Stimulated activated CD4-positive, alpha-beta T cell treated with anti-CD3 and anti-CD28 coated beads, Interleukin-2, amount 100 ng/mL, for 48 hours (primary cell): ENCODE data around the gene ACP1.

Experiments
- DNase-seq, 2 donors: peaks; one replicate each; pipeline ENCODE4 v3.0.0-alpha.2; 2020

Gene ACP1

GRCh38 chr2:256094-256493 lies 8.7 kb upstream of the ACP1 start:
- no peak for DNase-seq

- DNase-seq, result no peak
These were observed 7.3 kb upstream of the ACP1 start for GRCh38 chr2:257429-257828.

- DNase-seq, result no peak
These were observed 6.9 kb upstream of the ACP1 start for GRCh38 chr2:257842-258241.

GRCh38 chr2:258933-259332 lies 5.8 kb upstream of the ACP1 start:
- DNase-seq, result no peak

- DNase-seq, result no peak
These were observed 4.9 kb upstream of the ACP1 start for GRCh38 chr2:259789-260331.

GRCh38 chr2:260507-261161 lies 4.1 kb upstream of the ACP1 start:
- DNase-seq, result no peak

GRCh38 chr2:262117-262516 lies 2.6 kb upstream of the ACP1 start:
- no peak for DNase-seq

GRCh38 chr2:263022-263738 lies 1.6 kb upstream of the ACP1 start:
- DNase-seq, result no peak

GRCh38 chr2:263774-264492 lies 814 bp upstream of the ACP1 start, which contains the start of gene SH3YL1:
SH3YL1 (minus strand) TSS chr2:264032; CDS start chr2:263984, 48 bp downstream.
- DNase-seq, result peak; percentile 20 to 24

- DNase-seq, result no peak
These were observed 3.6 kb downstream of the ACP1 start for GRCh38 chr2:268323-268722.

- DNase-seq, result no peak
These were observed 4.7 kb downstream of the ACP1 start for GRCh38 chr2:269356-270030.

GRCh38 chr2:270861-271260 lies 6.1 kb downstream of the ACP1 start:
- DNase-seq, result no peak

GRCh38 chr2:271917-272316 lies 7.2 kb downstream of the ACP1 start:
- no peak for DNase-seq

GRCh38 chr2:273333-273732 lies 8.6 kb downstream of the ACP1 start:
- no peak for DNase-seq

- no peak for DNase-seq
These were observed 9.8 kb downstream of the ACP1 start for GRCh38 chr2:274503-274902.

- DNase-seq, result no peak
These were observed 10.7 kb downstream of the ACP1 start for GRCh38 chr2:275466-275865.

- no peak for DNase-seq
These were observed 13.7 kb downstream of the ACP1 start for GRCh38 chr2:278312-278926.

GRCh38 chr2:278927-279320 lies 14.2 kb downstream of the ACP1 start:
- DNase-seq, result no peak

GRCh38 chr2:279366-279765 lies 14.6 kb downstream of the ACP1 start:
- DNase-seq, result no peak

GRCh38 chr2:279956-280649 lies 15.4 kb downstream of the ACP1 start:
- no peak for DNase-seq

- DNase-seq, result no peak
These were observed 15.9 kb downstream of the ACP1 start for GRCh38 chr2:280650-281110.

- no peak for DNase-seq
These were observed 16.6 kb downstream of the ACP1 start for GRCh38 chr2:281381-281780.
